ENCODE measurements around the gene HMX3.

Gene HMX3

GRCh38 chr10:123146013-123146893, 10.5 kb downstream of the HMX3 start:
- no peaks in the 10 kb centered on the region for H3K4me1 ChIP-seq (ENCODE audit: insufficient read depth, poor library complexity, severe bottlenecking)
- ATAC-seq (ENCODE audit: low read depth) (no peak), DNase-seq (ENCODE audit: low spot score) (no peak)
- no peak overlapping the region for H3K27ac ChIP-seq (ENCODE audit: poor library complexity, severe bottlenecking)
- H3K4me3 ChIP-seq (ENCODE audit: severe bottlenecking), result no peak overlapping the region
- H3K36me3 ChIP-seq (ENCODE audit: low read depth), result no peaks in the 10 kb centered on the region
- TF ChIP-seq CTCF (IDR thresholded peaks at IDR 0.05; ENCODE audit: poor library complexity, severe bottlenecking), result no peak
- H3K9me3 ChIP-seq (ENCODE audit: severe bottlenecking), result no peaks in the 10 kb centered on the region
- H3K27me3 ChIP-seq (ENCODE audit: insufficient read depth, poor library complexity, severe bottlenecking), result peaks cover 100% of the 10 kb centered on the region

DNA sequence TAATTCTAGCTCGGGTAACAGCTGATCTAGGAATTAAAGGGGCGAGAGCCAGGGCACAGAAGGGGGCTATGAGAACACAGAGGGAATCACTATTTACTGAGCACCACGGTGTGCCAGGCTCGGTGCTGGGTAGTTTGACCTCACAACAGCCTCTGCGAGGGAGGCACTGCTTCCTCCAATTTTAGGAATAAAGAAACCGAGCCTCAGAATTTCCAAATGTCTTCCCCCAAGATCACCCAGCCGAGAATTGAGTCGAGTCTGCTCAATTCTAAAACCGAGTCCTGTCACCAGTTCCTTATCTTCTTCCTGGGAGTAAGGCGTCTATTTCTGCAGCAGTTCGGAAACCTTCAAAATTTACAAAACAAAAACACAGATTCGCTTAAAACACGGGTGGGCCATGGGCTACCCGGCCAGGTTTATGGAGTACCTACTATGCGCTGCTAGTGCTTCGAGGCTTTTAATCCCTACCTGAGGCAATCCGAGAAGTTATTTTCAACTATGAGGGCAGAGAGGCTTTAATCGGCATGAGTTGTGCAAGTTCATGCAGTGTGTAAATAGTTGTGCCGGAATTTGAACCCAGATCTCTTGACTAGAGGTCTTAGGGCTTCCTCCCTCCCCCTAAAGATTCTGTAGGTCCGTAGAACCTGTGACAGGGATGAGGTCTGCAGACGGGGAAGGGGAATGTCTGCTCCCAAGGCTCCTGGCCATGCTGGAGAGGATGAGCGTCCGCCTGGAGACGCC, 11.3 kb downstream of the HMX3 start:
- Histone ChIP-seq H3K36me3 (ENCODE audit: low read depth) (no peaks in the 10 kb centered on the region), H3K27me3 (ENCODE audit: insufficient read depth, poor library complexity, severe bottlenecking) (peaks cover 100% of the 10 kb centered on the region), H3K4me1 (ENCODE audit: insufficient read depth, poor library complexity, severe bottlenecking) (no peaks in the 10 kb centered on the region), H3K27ac (ENCODE audit: poor library complexity, severe bottlenecking) (no peak overlapping the region), H3K4me3 (ENCODE audit: severe bottlenecking) (no peak overlapping the region), H3K9me3 (ENCODE audit: severe bottlenecking) (no peaks in the 10 kb centered on the region)
- TF ChIP-seq CTCF (IDR thresholded peaks at IDR 0.05; ENCODE audit: poor library complexity, severe bottlenecking), result no peak
- DNase-seq (ENCODE audit: low spot score), result no peak
- no peak for ATAC-seq (ENCODE audit: low read depth)

- ATAC-seq (ENCODE audit: low read depth) (peak; percentile 23; the same call in 2 of the 3 replicates), DNase-seq (ENCODE audit: low spot score) (no peak)
- Histone ChIP-seq H3K27me3 (ENCODE audit: insufficient read depth, poor library complexity, severe bottlenecking) (peaks cover 99% of the 10 kb centered on the region), H3K36me3 (ENCODE audit: low read depth) (no peaks in the 10 kb centered on the region), H3K4me1 (ENCODE audit: insufficient read depth, poor library complexity, severe bottlenecking) (no peaks in the 10 kb centered on the region), H3K27ac (ENCODE audit: poor library complexity, severe bottlenecking) (no peak within 1 kb of the TSS), H3K9me3 (ENCODE audit: severe bottlenecking) (no peaks in the 10 kb centered on the region), H3K4me3 (ENCODE audit: severe bottlenecking) (no peak within 1 kb of the TSS)
- TF ChIP-seq CTCF (IDR thresholded peaks at IDR 0.05; ENCODE audit: poor library complexity, severe bottlenecking), result no peak
Observed at GRCh38 chr10:123147635-123148413, 12.1 kb downstream of the HMX3 start, which contains the start of gene HMX2. Gene HMX2, plus strand, starts transcription at chr10:123148136. Its CDS starts 243 bp downstream, at chr10:123148379.

DNA sequence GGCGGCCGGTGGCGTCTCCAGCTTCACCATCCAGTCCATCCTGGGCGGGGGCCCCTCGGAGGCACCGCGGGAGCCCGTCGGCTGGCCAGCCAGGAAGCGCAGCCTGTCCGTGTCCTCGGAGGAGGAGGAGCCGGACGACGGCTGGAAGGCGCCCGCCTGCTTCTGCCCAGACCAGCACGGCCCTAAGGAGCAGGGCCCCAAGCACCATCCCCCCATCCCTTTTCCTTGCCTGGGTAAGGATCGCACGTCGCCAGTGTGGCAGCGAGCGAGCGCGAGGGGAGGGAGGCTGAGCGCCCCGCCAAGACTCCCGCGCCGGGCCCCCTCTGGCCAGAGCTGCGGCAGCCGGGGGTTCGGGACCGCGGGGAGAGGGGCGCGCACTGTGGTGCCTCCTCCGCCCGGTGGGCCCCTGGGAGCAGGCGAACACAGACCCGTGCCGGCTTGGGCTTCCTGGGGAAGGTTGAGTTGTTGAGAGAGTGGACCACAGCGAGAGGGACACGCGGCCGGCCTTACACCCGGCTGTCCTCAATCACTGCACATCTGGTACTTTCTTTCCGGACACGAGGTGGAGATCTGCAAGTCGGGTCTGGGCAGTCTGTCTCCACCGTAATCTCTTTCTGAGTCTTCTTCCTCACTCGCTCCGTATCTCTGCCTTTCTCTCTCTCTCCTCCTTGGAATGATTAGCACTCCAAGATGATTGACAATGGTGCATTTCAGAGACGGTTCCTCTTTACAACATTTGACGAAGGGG, 12.8 kb downstream of the HMX3 start:
- Histone ChIP-seq H3K36me3 (ENCODE audit: low read depth) (no peaks in the 10 kb centered on the region), H3K27ac (ENCODE audit: poor library complexity, severe bottlenecking) (no peak overlapping the region), H3K4me3 (ENCODE audit: severe bottlenecking) (no peak overlapping the region), H3K9me3 (ENCODE audit: severe bottlenecking) (no peaks in the 10 kb centered on the region), H3K4me1 (ENCODE audit: insufficient read depth, poor library complexity, severe bottlenecking) (no peaks in the 10 kb centered on the region), H3K27me3 (ENCODE audit: insufficient read depth, poor library complexity, severe bottlenecking) (peaks cover 91% of the 10 kb centered on the region)
- no peak for DNase-seq (ENCODE audit: low spot score)
- ATAC-seq (ENCODE audit: low read depth), result peak; percentile 25
- no peak for TF ChIP-seq CTCF (IDR thresholded peaks at IDR 0.05; ENCODE audit: poor library complexity, severe bottlenecking)

All from RWPE2 (cell line).